Kidney epithelial cell (primary cell): ENCODE data around the gene PRODH. TPM values are rescaled to one million over a fixed set of nuclear protein-coding genes. Genes with fewer than 3 reads are reported as not detected.
"Not testable (repeated sequence)": the region's sequence is repeated elsewhere in the genome, so short reads cannot be mapped to it uniquely, and the experiment has no call there.

Experiments used
- DNase-seq: peaks from one replicate; pipeline ENCODE4 v3.0.0-alpha.2; 2010; ENCODE audit warnings: low read depth
- H3K27me3 ChIP-seq: 2 replicates; pipeline ENCODE4 v1.6.0; 2011; ENCODE audit warnings: low read length; ENCODE audit not compliant: control insufficient read depth, insufficient read depth
- H3K36me3 ChIP-seq: 2 replicates; pipeline ENCODE4 v1.5.1; 2011; ENCODE audit warnings: low read length; ENCODE audit not compliant: control insufficient read depth, insufficient read depth
- H3K4me3 ChIP-seq: 2 replicates; pipeline ENCODE4 v1.5.1; 2011; ENCODE audit warnings: low read depth, mild to moderate bottlenecking, control low read depth, low read length
- CTCF ChIP-seq: IDR thresholded peaks from 2 replicates; pipeline ENCODE4 v1.5.1; 2011; ENCODE audit warnings: mild to moderate bottlenecking, moderate library complexity, low read length, control low read depth, inconsistent platforms; ENCODE audit not compliant: insufficient read depth, poor library complexity, severe bottlenecking
- total RNA-seq: library from RNA; depleted of rRNA; stranded (reverse); fragments of >200 nt; gene quantifications from 2 replicates; pipeline ENCODE4 v1.2.3, GENCODE V29; 2015

Gene PRODH
- total RNA-seq, 1 donor from 2014 or later: 5.2 TPM

GRCh38 chr22:18970176-18970947, 34.3 kb upstream of the PRODH start:
- H3K4me3 ChIP-seq: peak overlapping the region; percentile 33
- TF ChIP-seq CTCF: no peak
- DNase-seq: no peak
- H3K27me3 ChIP-seq: peaks cover 37% of the 10 kb centered on the region
- H3K36me3 ChIP-seq: no peaks in the 10 kb centered on the region

- peaks cover 37% of the 10 kb centered on the region for H3K27me3 ChIP-seq
- DNase-seq, H3K36me3 ChIP-seq, H3K4me3 ChIP-seq: not testable (repeated sequence)
These were observed 33.3 kb upstream of the PRODH start for GRCh38 chr22:18969158-18969942.

GRCh38 chr22:18968011-18968749, 32.1 kb upstream of the PRODH start:
- Histone ChIP-seq H3K36me3 (no peaks in the 10 kb centered on the region), H3K4me3 (no peak overlapping the region)
- DNase-seq: no peak

GRCh38 chr22:18967391-18968010, 31.4 kb upstream of the PRODH start:
- H3K36me3 ChIP-seq, H3K4me3 ChIP-seq, DNase-seq: not testable (repeated sequence)
- peaks cover 34% of the 10 kb centered on the region for H3K27me3 ChIP-seq

More at GRCh38 chr22:18968011-18968749, 32.1 kb upstream of the PRODH start:
- peaks cover 34% of the 10 kb centered on the region for H3K27me3 ChIP-seq
- TF ChIP-seq CTCF: no peak

- H3K36me3 ChIP-seq: no peaks in the 10 kb centered on the region
- no peak for DNase-seq
- no peak for TF ChIP-seq CTCF
These were observed 30.7 kb upstream of the PRODH start for GRCh38 chr22:18966748-18967147.

GRCh38 chr22:18965526-18966421, 29.7 kb upstream of the PRODH start:
- DNase-seq: no peak
- TF ChIP-seq CTCF: no peak
- H3K4me3 ChIP-seq: no peak overlapping the region
- peaks cover 27% of the 10 kb centered on the region for H3K27me3 ChIP-seq
- H3K36me3 ChIP-seq: no peaks in the 10 kb centered on the region

More at GRCh38 chr22:18966748-18967147, 30.7 kb upstream of the PRODH start:
- Histone ChIP-seq H3K27me3 (peaks cover 36% of the 10 kb centered on the region), H3K4me3 (no peak overlapping the region)

GRCh38 chr22:18964501-18965265, 28.6 kb upstream of the PRODH start:
- H3K27me3 ChIP-seq: peaks cover 22% of the 10 kb centered on the region
- not testable (repeated sequence) for H3K4me3 ChIP-seq, DNase-seq, H3K36me3 ChIP-seq

- not testable (repeated sequence) for DNase-seq, H3K4me3 ChIP-seq, H3K36me3 ChIP-seq
- H3K27me3 ChIP-seq: peaks cover 16% of the 10 kb centered on the region
These were observed 28.0 kb upstream of the PRODH start for GRCh38 chr22:18964051-18964450.
